ENCODE results near the gene OGFOD3.

GRCh38 chr17:82457073-82457928 lies 38.9 kb upstream of the OGFOD3 start:
- TF ChIP-seq EP300 (IDR thresholded peaks at IDR 0.05) (no peak), CTCF (IDR thresholded peaks at IDR 0.05) (no peak), POLR2AphosphoS5 (IDR thresholded peaks at IDR 0.05) (no peak), POLR2A (IDR thresholded peaks at IDR 0.05) (no peak)
